NCI-H524 (cell line): Measurements from ENCODE around the gene PPP4R1.

Source experiments
- DNase-seq, 2 experiments: peaks; one replicate each; lab custom pipeline; 2025; lab: John Stamatoyannopoulos, UW

PPP4R1 gene

DNA sequence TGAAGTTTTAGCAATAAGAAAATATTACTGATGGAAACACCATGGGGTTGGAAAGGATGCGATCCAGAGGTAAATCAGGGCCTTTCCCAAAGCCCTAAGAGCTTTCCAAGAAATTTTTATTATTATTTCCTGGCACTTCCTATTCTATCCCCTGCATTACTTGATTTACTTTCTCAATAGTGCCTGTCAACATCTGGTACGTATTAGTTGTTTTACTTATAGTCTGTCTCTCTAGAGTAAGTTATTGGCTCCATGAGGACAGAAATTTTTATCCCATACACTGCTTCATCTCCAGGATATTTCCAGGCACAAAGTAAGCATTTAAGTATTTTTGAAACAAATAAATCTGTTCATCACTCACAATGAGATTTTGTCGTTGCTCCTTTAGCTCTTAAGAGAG lies 18.1 kb downstream of the PPP4R1 start:
- DNase-seq: no peak

DNA sequence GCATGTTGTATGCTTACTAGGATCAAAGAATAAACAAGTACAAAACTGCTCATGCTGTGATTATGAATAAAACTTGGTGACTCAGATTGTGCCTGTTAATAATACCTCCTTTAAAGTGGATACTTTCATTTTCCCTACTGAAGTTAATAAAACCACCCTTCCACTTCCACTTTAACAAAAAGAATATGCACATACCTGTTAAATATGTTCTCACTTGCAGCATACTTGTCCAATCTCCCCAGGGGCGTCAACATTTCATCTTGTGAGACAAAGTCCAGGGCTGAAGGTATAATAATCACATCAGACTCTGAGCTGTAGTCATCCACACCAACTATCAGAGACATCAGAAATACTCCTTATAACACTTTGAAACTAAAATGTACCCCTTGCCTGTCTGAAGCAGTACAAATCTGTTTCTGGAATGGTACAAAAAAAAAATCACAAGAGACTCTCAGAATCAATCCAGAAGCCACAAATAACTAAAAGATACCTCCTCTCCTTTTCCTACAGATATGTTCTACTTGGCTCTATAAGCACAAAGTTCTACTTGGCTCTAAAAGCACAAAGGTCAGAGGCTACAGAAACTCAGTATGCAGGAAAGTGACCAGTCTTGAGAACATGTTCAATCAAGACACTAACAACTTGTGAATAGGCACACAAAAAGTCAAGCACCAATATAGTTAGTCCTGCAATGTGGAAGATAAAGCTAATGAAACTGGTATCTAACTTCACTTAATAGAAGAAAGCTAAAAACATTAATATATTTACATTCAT lies 19.3 kb downstream of the PPP4R1 start:
- DNase-seq: no peak

DNA sequence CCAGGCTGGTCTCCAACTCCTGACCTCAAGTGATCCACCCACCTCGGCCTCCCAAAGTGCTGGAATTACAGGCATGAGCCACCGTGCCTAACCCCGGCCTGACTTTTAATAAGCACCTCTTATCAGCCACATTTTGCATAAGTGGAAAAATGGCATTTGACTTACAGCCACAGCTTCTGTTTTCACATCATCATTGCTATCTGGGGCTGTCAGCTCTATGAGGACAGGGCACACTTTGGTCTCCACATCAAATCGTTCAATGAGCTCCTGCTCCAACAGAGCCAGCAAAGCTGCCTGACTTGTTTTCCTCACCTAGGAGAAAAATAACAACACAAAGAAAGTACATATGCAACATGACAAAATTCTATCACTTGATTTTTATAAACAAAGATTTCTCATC lies 26.4 kb downstream of the PPP4R1 start:
- DNase-seq: no peak

DNA sequence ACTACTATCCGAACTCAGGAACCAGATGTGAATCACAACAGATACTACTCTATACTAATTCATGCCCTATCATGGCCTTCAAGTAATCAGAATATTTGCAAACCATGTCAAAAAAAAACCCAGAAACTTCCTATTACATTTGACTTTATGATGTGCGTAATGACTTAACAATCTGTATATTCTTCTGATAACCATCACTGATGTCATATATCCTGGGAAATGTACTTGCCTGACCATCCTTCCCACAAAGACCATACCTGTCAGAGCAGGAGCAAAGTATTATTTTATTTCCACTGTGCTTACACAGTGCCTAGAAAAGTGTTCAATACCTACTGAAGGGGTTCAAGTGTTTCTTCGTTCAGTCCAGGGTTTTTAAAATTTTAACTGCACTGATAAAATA lies 27.5 kb downstream of the PPP4R1 start:
- DNase-seq: no peak

DNA sequence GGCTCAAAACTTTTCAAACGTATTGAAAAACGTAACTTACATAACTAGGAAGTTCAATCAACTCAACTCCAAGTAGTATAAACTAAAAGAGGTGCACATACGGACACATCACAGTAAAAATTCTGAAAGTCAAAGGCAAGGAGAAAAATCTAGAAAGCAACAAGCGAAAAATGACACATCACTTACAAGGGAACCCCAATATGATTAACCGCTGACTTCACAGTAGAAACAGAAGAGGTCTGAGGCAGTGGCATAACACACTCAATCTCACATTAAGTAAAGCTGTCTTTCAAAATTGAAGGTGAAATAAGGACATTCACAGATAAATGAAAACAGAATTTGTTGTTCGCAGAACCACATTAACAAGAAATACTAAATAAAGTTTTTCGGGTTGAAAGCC lies 32.7 kb downstream of the PPP4R1 start:
- no peak for DNase-seq

DNA sequence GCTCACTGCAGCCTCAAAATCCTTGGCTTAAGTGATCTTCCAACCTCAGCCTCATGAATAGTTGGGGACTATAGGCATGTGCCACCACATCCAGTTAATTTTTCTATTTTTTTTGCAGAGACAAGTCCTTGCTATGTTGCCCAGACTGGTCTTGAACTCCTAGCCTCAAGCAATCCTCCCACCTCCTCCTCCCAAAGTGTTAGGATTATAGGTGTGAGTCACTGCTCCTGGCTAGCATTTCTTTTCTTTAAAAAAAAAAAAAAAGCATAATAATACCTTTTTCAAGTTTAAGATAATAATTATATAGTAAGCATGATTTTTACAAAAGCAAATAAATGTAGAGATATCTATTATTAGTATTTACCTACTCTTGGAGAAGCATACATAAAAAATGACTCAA lies 36.1 kb downstream of the PPP4R1 start:
- no peak for DNase-seq

DNA sequence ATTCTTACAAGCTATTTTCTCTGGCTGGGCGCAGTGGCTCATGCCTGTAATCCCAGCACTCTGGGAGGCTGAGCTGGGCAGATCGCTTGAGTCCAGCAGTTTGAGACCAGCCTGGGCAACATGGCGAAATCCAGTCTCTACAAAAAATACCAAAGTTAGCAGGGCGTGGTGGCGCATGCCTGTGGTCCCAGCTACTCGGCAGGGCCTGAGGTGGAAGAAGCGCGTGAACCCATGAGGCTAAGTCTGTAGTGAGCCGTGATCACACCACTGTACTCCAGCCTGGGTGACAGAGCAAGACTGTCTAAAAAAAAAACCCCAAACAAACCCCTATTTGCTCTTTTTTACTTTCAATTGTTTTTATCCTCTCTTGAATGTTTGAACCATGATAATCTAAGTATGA lies 37.0 kb downstream of the PPP4R1 start:
- DNase-seq: no peak

DNA sequence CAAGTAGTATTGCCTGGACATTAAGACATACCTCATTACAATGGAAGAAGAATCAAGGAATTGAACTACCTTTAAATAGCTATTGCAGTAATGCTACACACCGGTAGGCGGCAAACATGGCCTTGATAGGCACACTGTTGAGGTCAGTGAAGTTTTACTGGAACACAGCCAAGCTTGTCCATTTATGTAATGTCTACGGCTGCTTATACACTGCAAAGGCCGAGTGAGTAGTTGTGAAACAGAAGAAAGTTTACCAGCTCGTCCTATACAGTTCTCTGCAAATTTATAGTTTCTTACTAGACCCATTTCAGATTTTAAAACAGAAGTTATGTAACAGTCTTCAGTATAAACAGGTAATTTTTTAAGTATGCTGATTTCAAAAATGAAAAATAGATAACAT lies 38.8 kb downstream of the PPP4R1 start:
- peak; percentile 60 to 87 for DNase-seq

DNA sequence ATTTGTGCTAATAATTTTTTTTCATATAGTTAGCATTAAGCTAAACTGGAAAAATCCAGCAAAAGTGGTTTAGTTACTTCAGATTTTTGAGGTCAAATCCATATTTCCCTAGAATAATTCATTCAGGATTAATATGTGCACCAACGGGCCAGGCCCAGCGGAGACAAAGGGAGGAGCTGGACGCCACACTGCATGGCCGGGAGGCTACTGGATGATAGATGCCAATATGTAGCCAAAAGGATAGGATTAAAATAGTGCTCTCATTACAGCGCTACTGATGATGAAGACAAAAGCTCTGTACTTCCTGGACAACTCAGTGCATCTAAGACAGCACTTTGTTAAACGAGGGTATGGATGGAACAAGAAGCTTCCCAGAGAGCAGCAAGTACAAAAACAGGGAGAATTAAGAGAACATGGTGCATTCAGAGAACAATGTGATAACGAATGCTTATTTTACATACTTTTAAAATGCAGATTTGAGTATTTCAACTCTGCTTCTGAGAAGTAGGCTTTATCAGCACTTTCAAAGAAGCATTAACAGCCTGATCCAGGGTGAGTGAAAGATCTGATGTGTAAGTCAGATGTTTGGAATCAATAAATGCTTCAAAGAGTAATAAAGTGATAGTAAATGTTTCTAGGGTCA lies 39.8 kb downstream of the PPP4R1 start:
- DNase-seq: no peak

DNA sequence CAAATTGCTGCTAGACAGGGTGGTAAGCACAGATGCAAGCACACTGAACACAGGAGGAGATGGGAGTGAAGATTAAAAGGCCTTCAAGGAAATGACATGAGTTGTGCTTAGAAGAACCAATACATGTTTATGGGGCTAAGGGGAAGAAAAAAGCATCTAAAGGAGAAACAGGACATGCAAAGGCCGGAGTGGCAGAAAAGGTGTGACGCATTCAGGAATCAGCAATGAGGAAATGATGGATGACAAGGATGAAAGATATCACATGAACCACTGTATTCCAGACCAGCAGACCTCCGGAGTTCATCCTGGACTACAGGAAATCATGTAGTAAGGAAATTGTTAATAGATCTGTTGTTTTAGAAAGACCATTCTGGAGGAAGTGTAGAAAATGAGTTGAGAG lies 42.8 kb downstream of the PPP4R1 start:
- no peak for DNase-seq

DNA sequence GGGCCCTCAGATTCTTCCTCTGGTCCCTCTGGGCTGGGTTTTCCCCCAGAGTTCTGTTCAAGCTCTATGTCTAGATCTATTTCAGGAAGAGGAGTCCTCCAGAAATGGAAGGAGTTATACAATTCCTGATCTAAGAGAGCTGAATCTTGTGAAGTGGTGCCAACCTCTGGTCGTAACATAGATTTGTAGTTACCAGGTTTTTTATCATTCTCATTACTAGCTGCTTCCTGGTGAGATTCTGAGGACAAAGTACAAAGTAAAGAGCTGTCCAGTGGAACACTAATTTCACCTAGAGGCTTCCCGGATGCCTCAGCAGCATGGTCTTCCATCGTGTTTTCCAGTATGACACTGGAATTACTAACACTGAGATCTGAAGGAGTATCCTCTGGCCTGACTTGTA lies 44.1 kb downstream of the PPP4R1 start:
- no peak for DNase-seq

DNA sequence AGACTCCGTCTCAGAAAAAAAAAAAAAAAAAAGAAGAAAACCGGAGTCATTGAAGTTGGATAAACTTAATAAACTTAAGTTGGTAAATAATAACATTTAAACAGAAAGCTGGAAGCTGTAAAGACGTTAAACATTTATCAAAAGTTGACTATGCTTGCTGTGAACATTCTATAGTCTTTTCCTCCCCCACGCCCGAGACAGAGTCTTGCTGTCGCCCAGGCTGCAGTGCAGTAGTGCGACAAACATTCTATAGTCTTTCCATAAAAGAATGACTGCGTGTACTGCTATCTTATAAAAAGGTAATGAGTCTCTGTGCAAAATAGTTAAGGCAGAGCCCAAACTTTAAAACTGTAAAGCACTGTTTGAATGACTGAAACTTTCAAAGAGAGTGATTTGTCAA lies 45.2 kb downstream of the PPP4R1 start:
- no peak for DNase-seq

DNA sequence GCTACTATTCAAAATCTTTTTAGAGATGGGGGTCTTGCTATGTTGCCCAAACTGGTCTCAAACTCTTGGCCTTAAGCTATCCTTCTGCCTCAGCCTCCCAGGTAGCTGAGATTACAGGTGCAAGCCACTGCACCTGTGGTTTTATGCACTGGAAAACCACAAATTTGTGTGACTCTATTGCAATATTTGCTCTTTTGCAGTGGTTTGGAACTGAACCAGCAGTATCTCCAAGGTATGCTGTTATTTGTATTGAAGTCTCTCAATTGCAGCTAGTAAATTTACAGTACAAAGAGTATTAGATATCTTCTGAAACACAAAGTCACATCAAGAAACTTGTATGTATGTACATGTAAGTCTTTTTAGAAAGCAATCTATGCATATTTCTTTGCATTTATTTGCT lies 46.2 kb downstream of the PPP4R1 start:
- no peak for DNase-seq

DNA sequence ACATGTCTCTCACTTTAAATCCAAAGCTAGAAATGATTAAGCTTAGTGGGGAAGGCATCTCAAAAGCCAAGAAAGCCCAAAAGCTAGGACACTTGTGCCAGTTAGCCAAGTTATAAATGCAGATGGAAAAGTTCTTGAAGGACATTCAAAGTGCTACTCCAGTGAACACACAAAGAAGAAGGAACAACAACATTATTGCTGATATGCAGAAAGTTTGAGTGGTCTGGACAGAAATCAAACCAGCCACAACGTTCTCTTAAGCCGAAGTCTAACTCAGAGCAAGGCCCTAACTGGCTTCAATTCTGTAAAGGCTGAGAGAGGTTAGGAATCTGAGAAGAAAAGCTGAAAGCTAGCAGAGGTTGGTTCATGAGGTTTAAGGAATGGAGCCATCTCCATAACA lies 49.0 kb downstream of the PPP4R1 start:
- DNase-seq: no peak

DNA sequence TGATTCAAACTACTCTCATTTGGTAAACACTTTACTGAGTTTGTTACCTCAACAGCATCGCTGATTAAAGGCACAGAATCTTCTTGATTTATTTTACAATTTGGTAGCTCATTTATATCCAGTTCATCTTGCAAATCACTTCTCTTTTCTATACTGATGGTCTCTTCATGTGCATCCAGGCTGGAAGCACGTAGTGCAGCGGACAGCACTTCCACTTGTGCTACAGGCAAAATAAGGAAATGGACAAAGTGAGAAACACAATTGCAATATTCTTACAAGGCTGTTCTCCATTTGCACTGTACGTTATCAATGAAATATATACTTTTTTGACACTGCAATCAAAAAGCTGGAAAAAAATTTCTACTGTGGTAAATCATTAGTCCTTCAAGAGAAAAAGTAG lies 51.0 kb downstream of the PPP4R1 start:
- no peak for DNase-seq

DNA sequence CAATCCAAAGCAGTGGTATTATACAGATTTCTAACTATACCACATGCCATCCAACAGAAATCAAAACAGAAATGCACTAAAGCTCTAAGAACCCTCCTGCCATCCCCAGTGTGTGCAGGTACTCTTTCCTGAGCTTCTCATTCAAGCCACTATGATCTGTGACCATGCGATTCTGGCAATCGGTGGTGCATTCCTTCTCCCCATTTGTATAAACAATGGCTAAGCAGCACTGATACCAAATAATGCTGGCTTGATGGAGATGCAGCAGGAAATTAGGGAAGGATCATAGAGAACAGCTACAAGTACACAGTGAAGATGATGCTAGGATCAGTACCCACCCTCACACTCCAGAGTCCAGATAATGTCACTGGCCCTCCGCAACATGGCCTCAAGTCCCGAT lies 51.8 kb downstream of the PPP4R1 start:
- DNase-seq: no peak

DNA sequence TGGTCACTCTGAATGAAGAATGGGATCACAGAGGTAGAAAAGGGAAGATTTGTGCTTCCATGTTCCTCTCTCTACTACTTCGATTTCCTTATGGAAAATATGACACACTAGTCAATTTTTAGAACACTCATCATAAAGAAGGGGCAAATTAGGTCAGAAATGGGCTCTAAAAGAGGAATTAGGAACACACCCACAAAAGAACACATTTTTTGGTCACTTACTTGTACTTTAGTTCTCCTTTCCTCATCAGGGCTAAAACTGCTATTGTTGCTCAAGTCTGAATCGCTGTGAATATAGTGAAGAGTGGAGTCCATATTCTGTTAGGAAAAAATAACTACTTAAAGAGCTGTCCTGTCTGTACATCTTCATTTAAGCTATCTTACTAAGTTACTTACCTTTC lies 52.6 kb downstream of the PPP4R1 start:
- no peak for DNase-seq

DNA sequence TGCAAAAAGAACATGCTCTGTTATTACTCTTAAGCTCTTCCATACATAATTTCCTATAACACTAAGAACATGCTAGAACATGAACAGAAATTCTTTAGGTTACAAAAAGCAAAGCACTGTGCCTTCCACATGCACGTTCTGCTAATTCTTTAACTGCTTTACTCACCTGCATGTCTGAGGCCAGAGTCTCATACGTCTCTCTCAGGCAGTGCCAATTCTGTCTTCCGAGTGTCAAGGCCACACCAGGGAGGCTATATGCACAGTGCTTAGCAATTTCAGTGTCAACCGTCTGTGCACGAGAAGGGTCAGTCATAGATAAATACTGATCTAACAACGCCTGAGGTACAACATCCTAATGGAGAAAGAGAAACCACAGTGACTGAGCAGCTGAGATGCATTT lies 55.1 kb downstream of the PPP4R1 start:
- DNase-seq: no peak

DNA sequence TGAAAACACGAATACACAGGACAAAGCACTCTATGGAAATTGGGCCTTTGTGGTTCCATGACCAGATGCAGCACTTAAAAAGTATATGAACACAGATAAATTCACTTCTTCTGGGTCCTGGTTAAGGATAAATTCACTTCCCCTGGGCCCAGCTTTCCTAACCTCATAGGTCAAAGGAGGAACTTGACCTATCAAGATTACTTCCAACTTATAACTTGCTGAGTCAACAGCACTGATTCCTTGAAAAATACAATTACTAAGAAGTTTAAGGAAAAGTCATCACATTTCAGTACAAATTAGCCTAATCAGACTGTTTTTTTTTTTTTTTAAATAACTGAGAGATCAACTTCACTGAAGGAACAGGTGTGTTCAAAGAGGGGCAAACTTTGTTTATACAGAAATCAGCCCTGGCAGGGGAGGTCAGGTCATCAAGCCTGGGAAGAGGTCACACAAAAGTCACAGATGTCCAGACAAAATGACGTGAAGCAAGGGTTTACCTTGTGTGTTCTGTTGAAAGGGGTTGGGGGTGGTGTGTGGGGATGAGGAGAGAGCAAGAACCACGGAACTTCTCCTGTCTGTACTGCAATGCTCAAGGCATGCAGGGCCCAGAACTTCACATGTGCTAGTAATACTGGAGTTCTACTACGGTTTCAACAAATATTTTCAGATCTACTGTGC lies 55.8 kb downstream of the PPP4R1 start:
- no peak for DNase-seq

DNA sequence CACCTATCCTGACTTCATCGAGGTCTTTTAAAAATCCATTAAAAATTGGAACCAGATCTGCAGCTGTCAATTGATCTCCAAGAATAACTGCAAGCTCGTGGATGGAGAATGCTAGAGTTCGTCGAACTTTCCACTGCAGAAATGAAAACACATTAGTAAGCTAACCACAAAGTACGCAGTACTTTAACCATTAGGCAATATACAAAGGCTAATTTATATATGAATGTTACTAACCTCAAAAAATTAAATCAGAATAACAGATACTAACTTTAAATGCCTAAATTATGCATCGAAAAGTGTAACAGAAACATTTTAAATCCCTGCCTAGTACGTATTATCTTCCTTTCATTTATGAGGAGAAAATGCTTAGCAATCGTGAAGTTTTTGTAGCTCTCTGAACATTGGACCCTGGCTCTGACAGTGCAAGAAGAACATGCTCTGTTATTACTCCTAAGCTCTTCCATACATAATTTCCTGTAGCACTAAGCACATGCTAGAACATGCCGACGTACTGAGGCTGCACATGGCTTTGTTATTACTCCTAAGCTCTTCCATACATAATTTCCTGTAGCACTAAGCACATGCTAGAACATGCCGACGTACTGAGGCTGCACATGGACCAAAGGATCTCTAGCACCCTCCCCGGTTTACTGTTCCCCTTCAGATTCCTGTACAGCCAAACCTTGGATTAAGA lies 57.0 kb downstream of the PPP4R1 start:
- DNase-seq: no peak

DNA sequence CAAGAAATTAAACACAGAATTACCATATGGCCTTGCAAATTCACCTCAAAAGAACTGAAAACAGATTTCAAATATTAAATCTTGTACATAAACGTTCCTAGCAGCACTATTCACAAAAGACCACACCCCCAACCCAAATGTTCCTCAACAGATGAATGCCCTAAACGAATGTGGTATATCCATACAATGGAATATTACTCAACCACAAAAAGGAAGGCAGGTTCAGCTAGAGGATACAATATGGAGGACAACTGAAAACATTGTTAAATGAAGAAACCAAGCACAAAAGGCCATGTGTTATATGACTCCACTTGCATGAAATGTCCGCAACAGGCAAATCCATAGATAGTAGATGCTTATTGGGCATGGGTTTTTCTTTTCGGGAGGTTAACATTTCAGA lies 61.7 kb downstream of the PPP4R1 start:
- no peak for DNase-seq

DNA sequence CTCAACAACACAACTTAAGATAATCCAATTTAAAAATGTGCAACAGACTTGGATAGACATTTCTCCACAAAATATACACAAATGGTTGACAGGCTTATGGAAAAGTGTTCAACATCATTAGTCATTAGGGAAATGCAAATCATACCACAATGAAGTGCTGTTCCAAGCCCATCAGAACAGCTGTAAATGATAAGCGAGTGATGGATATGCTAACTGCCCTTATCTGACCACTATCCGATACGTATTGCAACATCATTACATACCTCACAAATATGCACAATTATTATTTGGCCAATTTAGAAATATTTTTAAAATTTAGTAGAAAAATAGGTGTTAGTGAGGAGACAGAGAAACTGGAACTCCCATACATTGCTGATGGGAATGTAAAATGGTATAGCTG lies 62.2 kb downstream of the PPP4R1 start:
- no peak for DNase-seq

DNA sequence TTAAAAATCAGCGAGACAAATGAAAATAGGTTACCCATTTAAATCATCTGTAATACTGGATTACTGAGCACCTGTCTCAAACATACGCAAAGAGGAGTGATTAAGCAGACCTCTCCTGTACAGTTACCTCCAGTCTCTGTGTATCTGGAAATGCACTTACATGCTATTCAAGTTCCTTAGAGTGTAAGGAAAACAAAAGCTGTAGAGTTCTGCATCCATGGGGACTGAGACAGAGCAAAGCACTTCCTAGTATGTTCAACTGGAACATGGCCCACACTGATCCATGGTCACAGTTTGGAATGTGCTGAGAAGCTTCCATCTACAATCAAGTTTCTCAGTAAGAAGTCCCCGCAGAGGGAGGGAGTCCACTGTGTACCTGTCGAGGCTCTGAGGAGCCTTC lies 63.9 kb downstream of the PPP4R1 start:
- DNase-seq: no peak
